ENCODE measurements around the gene ZBTB20.

- TF ChIP-seq FOS (IDR thresholded peaks at IDR 0.05; ENCODE audit: borderline replicate concordance, extremely low read depth, insufficient read length), result no peak
- TF ChIP-seq EZH2 (IDR thresholded peaks at IDR 0.05; ENCODE audit: borderline replicate concordance, control insufficient read depth, low read depth, low read length), result no peak
- no peak for TF ChIP-seq CTCF (IDR thresholded peaks at IDR 0.05 in 2 of 3, conservative IDR thresholded peaks at IDR 0.05 in 1 of 3; ENCODE audit: control insufficient read depth in 2 of 3, extremely low read depth in 1 of 3, insufficient read depth in 1 of 3, low read depth in 3 of 3, low read length in 3 of 3)
- no peak for TF ChIP-seq SUZ12 (IDR thresholded peaks at IDR 0.05; ENCODE audit: unreplicated experiment)
- TF ChIP-seq EP300 (IDR thresholded peaks at IDR 0.05; ENCODE audit: borderline replicate concordance in 1 of 2, control insufficient read depth in 1 of 2, low read depth in 2 of 2, low read length in 2 of 2), result no peak
- no peak for TF ChIP-seq MAX (IDR thresholded peaks at IDR 0.05; ENCODE audit: low read depth, low read length)
- no peak for TF ChIP-seq RB1 (IDR thresholded peaks at IDR 0.05; ENCODE audit: borderline replicate concordance)
- no peak for TF ChIP-seq USF1 (IDR thresholded peaks at IDR 0.05; ENCODE audit: borderline replicate concordance, extremely low read length, insufficient read depth, low read depth, low read length)
Measured at GRCh38 chr3:114417265-114417664, 729.8 kb downstream of the ZBTB20 start.
